Activated B cell treated with CpG ODN at 0.5 μM for 24 hours (primary cell): ENCODE results near the gene TBC1D14. TPM values are rescaled to one million over a fixed set of nuclear protein-coding genes. Genes with fewer than 3 reads are reported as not detected.

Experiments
- ATAC-seq: fragments of 200-7000 bp; cut with Tn5 transposase; one replicate; pipeline ENCODE4 v1.10.0; 2021; ENCODE audit warnings: low read depth, mild to moderate bottlenecking, moderate library complexity
- CTCF ChIA-PET: fragments of 350-600 bp; sonication (Branson Sonifier 250); formaldehyde crosslinking; loops from one replicate; lab custom pipeline; 2021; ENCODE audit warnings: antibody characterized with exemption; lab: Charles Lee
- POLR2A ChIA-PET: fragments of 350-600 bp; sonication (Branson Sonifier 250); formaldehyde crosslinking; loops from one replicate; lab custom pipeline; 2021; ENCODE audit warnings: antibody characterized with exemption; lab: Charles Lee
- DNase-seq: peaks from one replicate; pipeline ENCODE4 v3.0.0; 2022
- H3K27ac Mint-ChIP-seq: one replicate; pipeline ENCODE4 v1.8.0; 2020; ENCODE audit warnings: mixed read lengths
- H3K27me3 Mint-ChIP-seq: one replicate; pipeline ENCODE4 v1.8.0; 2021; ENCODE audit warnings: mixed read lengths
- H3K36me3 Mint-ChIP-seq: one replicate; pipeline ENCODE4 v1.8.0; 2021; ENCODE audit warnings: low read depth, mixed read lengths
- H3K4me1 Mint-ChIP-seq: one replicate; pipeline ENCODE4 v1.8.0; 2021; ENCODE audit warnings: mixed read lengths
- H3K4me3 Mint-ChIP-seq: one replicate; pipeline ENCODE4 v1.8.0; 2020; ENCODE audit warnings: mild to moderate bottlenecking, mixed read lengths
- H3K9me3 Mint-ChIP-seq: one replicate; pipeline ENCODE4 v1.8.0; 2020; ENCODE audit warnings: mixed read lengths
- intact Hi-C: fragments of 100-400 bp; cut with micrococcal nuclease; formaldehyde crosslinking; loops from one replicate; pipeline ENCODE4 v1.15.1; 2024
- total RNA-seq: library from RNA; stranded (reverse); gene quantifications from 2 replicates; pipeline ENCODE4 v1.2.3, GENCODE V29; 2022
- TF ChIP-seq, protein P1 (sequence below): fragments of 200-600 bp; IDR thresholded peaks from one replicate; pipeline ENCODE4 v1.8.0; 2022; ENCODE audit warnings: antibody characterized with exemption, mild to moderate bottlenecking

Gene TBC1D14
- total RNA-seq, 1 donor from 2014 or later, result 35.1 TPM

DNA sequence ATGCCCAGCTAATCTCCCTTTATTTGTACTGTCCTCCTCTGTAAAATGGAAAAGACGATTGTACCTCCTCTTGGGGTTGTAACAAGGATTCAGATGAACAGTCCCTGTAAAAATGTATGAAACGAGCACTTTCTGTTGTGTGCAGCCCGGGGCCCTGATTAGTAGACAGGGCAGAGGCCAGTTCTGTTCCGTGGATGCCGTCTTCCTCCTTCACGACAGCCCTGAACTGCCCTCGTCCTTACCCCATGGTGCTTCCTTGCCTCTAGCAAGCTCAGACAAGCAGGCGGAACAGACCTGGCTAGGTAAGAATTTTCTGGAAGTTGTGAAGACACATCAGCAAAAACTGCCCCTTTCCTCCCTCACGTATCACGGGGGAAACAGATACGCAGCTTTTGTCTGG is 111.2 kb downstream of the TBC1D14 start:
- no peak overlapping the region for H3K27ac Mint-ChIP-seq
- ChIA-PET CTCF (no interaction called here), POLR2A (no interaction called here)
- no peak for DNase-seq
- no peak overlapping the region for H3K4me3 Mint-ChIP-seq
- no peaks in the 10 kb centered on the region for H3K4me1 Mint-ChIP-seq
- no peaks in the 10 kb centered on the region for H3K27me3 Mint-ChIP-seq
- TF ChIP-seq, protein P1, sequence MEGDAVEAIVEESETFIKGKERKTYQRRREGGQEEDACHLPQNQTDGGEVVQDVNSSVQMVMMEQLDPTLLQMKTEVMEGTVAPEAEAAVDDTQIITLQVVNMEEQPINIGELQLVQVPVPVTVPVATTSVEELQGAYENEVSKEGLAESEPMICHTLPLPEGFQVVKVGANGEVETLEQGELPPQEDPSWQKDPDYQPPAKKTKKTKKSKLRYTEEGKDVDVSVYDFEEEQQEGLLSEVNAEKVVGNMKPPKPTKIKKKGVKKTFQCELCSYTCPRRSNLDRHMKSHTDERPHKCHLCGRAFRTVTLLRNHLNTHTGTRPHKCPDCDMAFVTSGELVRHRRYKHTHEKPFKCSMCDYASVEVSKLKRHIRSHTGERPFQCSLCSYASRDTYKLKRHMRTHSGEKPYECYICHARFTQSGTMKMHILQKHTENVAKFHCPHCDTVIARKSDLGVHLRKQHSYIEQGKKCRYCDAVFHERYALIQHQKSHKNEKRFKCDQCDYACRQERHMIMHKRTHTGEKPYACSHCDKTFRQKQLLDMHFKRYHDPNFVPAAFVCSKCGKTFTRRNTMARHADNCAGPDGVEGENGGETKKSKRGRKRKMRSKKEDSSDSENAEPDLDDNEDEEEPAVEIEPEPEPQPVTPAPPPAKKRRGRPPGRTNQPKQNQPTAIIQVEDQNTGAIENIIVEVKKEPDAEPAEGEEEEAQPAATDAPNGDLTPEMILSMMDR, result no peak
- intact Hi-C loops, result no loop called here
- ATAC-seq, result no peak
- peaks cover 67% of the 10 kb centered on the region for H3K36me3 Mint-ChIP-seq
- no peaks in the 10 kb centered on the region for H3K9me3 Mint-ChIP-seq

DNA sequence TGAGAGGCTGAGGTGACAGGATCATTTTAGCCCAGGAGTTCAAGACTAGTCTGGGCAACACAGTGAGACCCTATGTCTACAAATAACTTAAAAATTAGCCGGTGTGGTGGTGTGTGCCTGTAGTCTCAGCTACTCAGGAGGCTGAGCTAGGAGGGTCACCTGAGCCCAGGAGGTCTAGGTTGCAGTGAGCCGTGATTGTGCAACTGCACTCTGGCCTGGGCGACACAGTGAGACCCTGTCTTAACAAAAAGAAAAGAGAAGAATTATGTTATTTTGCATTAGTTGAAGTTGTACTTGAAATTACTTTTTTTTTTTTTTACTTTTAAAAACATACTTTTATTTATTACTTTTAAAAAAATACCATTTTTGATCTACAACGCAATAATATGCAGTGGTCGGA is 111.7 kb downstream of the TBC1D14 start:
- DNase-seq, result no peak
- ATAC-seq, result no peak
- POLR2A ChIA-PET, result no interaction called here
- H3K4me3 Mint-ChIP-seq, result no peak overlapping the region
- CTCF ChIA-PET, result no interaction called here
- TF ChIP-seq, protein P1, result no peak
- no peaks in the 10 kb centered on the region for H3K27me3 Mint-ChIP-seq
- no peaks in the 10 kb centered on the region for H3K4me1 Mint-ChIP-seq
- H3K27ac Mint-ChIP-seq, result no peak overlapping the region
- intact Hi-C loops, result no loop called here
- peaks cover 72% of the 10 kb centered on the region for H3K36me3 Mint-ChIP-seq
- H3K9me3 Mint-ChIP-seq, result no peaks in the 10 kb centered on the region

DNA sequence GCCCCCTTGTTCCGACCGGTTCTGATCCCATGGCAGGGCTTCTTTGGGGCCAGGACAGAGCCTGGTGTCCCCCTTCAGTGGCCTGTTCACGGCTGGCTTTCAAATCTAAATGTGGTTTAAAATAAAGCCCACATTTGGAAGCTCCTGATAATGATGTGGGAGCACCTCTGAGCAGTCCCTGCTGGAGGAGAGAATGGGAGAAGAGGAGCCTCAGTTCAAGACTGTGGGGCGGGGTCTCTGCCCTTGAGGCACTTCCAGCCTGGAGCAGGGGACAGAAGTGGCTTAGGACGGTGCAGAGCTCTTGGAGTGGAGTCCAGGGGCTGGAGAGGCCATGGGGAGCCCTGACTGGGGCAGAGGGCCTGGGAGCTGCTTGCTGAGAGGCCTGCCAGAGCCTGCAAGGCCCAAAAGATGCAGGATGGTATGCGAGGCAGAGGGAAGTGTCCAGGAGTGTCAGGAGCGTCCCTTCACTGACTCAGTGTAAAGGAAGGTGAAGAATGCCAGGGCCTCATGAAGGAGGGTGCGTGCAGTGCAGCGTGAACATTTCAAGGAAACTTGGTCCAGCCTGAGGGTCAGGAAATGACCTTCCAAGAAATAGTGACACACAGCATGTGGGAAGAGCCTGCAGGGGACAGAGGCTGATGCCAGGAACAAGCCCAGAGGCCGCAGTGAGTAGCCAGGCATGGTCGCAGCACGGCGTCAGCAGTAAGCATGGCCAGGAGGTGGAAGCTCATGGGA is 112.5 kb downstream of the TBC1D14 start:
- ChIA-PET CTCF (no interaction called here), POLR2A (no interaction called here)
- ATAC-seq (no peak), DNase-seq (no peak)
- Mint-ChIP-seq H3K36me3 (peaks cover 73% of the 10 kb centered on the region), H3K27ac (no peak overlapping the region), H3K4me1 (no peaks in the 10 kb centered on the region), H3K27me3 (no peaks in the 10 kb centered on the region), H3K4me3 (no peak overlapping the region), H3K9me3 (no peaks in the 10 kb centered on the region)
- intact Hi-C loops, result no loop called here
- TF ChIP-seq, protein P1, result no peak

DNA sequence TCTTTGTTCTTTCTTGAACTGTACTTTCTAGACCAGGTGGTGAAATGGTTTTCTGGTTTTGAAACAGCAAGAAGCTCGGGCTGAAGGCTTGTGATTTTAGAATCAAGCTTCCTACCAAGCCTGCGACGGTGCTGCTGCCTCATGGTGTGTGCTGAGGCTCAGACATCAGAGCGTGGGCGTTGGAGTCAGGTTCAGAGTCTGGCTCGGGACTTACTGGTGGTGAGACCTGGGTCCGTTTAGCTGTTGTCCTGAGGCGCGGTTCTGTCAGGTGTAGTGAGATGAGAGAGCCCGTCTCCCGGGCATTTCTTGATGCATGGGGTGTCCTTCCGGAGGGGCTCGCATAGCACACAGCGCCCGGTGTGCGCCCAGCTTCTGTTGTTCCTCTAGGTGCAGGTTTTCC is 113.9 kb downstream of the TBC1D14 start:
- Mint-ChIP-seq H3K9me3 (no peaks in the 10 kb centered on the region), H3K4me1 (peaks cover 2% of the 10 kb centered on the region), H3K36me3 (peaks cover 75% of the 10 kb centered on the region), H3K27me3 (no peaks in the 10 kb centered on the region), H3K27ac (no peak overlapping the region), H3K4me3 (no peak overlapping the region)
- intact Hi-C loops, result no loop called here
- TF ChIP-seq, protein P1, result no peak
- POLR2A ChIA-PET, result no interaction called here
- CTCF ChIA-PET, result no interaction called here
- DNase-seq (no peak), ATAC-seq (no peak)

DNA sequence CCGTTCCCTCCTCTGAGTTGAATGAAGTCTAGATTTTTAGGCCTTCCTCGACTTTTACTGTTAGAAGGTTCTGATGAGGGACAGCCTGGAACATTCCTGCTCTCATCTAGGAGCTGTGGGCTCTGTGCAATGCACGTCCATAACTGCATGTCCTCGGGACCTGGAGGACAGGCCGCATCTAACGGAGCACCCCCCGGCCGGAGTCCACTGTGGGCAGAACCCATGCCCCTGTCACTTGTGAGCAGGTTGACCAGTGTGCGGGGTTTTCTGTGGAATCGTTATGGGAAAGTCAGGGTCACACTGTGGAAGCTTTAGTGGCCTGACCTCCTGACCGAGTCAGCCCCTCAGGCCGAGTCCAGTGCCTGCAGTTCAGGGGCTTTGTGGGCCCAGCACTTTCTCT is 114.3 kb downstream of the TBC1D14 start:
- ChIA-PET CTCF (no interaction called here), POLR2A (no interaction called here)
- no peaks in the 10 kb centered on the region for H3K9me3 Mint-ChIP-seq
- no peak overlapping the region for H3K4me3 Mint-ChIP-seq
- no peaks in the 10 kb centered on the region for H3K27me3 Mint-ChIP-seq
- H3K36me3 Mint-ChIP-seq, result peaks cover 74% of the 10 kb centered on the region
- TF ChIP-seq, protein P1, result no peak
- DNase-seq (no peak), ATAC-seq (no peak)
- H3K27ac Mint-ChIP-seq, result no peak overlapping the region
- intact Hi-C loops, result no loop called here
- H3K4me1 Mint-ChIP-seq, result peaks cover 2% of the 10 kb centered on the region
